Uterus (tissue), 4 donors: ENCODE data around the gene ERICH6. TPM values are rescaled to one million over a fixed set of nuclear protein-coding genes. Genes with fewer than 3 reads are reported as not detected.

ENCODE experiments used
- DNase-seq, 2 donors: peaks; one replicate each; pipeline ENCODE4 v3.0.0-alpha.2; 2019 to 2020
- H3K27ac ChIP-seq, 2 donors: fragments of 200-600 bp; sonication (generic); 1 replicate in 1 of 2; 2 replicates in 1 of 2; pipeline ENCODE4 v1.5.1; 2016 to 2018
- H3K27me3 ChIP-seq, 2 donors: fragments of 200-600 bp; sonication (generic); one replicate each; pipeline ENCODE4 v1.5.1; 2018 to 2019; ENCODE audit warnings: control low read depth in 1 of 2
- H3K36me3 ChIP-seq, 2 donors: fragments of 200-600 bp; sonication (generic); one replicate each; pipeline ENCODE4 v1.5.1; 2019; ENCODE audit warnings: control low read depth in 1 of 2
- H3K4me1 ChIP-seq, 2 donors: fragments of 200-600 bp; sonication (generic); one replicate each; pipeline ENCODE4 v1.5.1; 2018 to 2019; ENCODE audit warnings: control low read depth in 1 of 2
- H3K4me3 ChIP-seq, 2 donors: fragments of 200-600 bp; sonication (generic); 1 replicate in 1 of 2; 2 replicates in 1 of 2; pipeline ENCODE4 v1.5.1; 2018 to 2019; ENCODE audit warnings: mild to moderate bottlenecking in 1 of 2
- H3K9me3 ChIP-seq, 2 donors: fragments of 200-600 bp; sonication (generic); one replicate each; pipeline ENCODE4 v1.5.1; 2019; ENCODE audit warnings: control low read depth in 1 of 2
- CTCF ChIP-seq, 4 experiments: fragments of 200-600 bp in 2 of 4; fragments of 450-650 bp in 2 of 4; sonication (generic) in 2 of 4; IDR thresholded peaks; one replicate each; pipeline ENCODE4 v1.5.1; 2016 to 2019; ENCODE audit warnings: antibody characterized with exemption in 4 of 4, mild to moderate bottlenecking in 2 of 4, moderate library complexity in 1 of 4
- POLR2A ChIP-seq, 2 donors: fragments of 450-650 bp; IDR thresholded peaks; one replicate each; pipeline ENCODE4 v1.6.1; 2016; ENCODE audit warnings: antibody characterized with exemption in 2 of 2, mild to moderate bottlenecking in 1 of 2, moderate library complexity in 1 of 2
- intact Hi-C: fragments of 100-400 bp; cut with DNase I; formaldehyde crosslinking; loops from one replicate; pipeline ENCODE4 v1.15.1; 2023; ENCODE audit warnings: low total_unique reads
- total RNA-seq, 4 donors: library from RNA; depleted of rRNA in 3 of 4; stranded (reverse); fragments of >200 nt in 3 of 4; gene quantifications; one replicate each; pipeline versions ENCODE4 v1.1.0 to v1.2.4, GENCODE V29; 2014 to 2023
- donor health status: DM: yes; HTN: yes; CAD: no.

The ERICH6 gene
- total RNA-seq, 4 donors from 2014 or later: not detected

DNA sequence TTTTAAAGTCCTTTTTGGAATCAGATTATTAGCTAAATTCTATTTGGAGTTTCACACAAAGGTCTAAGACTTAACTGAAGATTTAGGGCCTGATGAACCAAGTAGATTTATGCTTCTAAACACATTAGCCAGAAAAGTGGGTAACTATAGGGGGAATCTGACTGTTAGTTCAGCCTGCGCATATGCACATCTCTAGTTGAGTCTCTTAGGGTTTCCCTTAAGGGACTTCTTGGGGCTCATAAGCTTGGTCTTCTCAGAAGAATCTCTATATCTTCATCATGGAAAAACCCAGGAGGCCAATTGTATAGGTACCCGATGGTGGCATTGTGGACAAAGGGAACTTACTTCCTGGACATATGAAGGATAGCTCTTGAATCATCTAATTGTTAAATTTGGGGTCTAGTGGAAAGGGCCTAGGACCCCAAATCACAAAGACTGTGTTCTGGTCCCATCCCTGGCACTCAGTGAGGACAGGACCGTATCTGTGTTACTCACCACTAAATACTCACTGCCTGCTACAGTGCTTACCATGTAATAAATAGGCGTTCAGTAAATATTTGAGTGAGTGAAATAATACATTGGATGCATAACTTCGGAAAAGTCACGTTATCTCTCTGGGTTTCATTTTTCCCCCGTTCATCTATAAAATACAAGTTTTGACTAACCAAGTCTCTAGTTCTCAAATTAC is 83.6 kb downstream of the ERICH6 start:
- no peak overlapping the region for H3K4me3 ChIP-seq
- no peaks in the 10 kb centered on the region for H3K9me3 ChIP-seq
- intact Hi-C loops: no loop called here
- TF ChIP-seq CTCF (IDR thresholded peaks at IDR 0.05): no peak
- no peak for TF ChIP-seq POLR2A (IDR thresholded peaks at IDR 0.05)
- H3K4me1 ChIP-seq: peaks cover 0 to 4% of the 10 kb centered on the region in 2 donors
- H3K36me3 ChIP-seq: no peaks in the 10 kb centered on the region
- no peaks in the 10 kb centered on the region for H3K27me3 ChIP-seq
- no peak for DNase-seq
- no peak overlapping the region for H3K27ac ChIP-seq

GRCh38 chr3:150613709-150614480 is 89.8 kb downstream of the ERICH6 start:
- Histone ChIP-seq H3K27ac (no peak overlapping the region), H3K9me3 (no peaks in the 10 kb centered on the region), H3K36me3 (no peaks in the 10 kb centered on the region), H3K4me1 (peaks cover 0 to 4% of the 10 kb centered on the region in 2 donors), H3K27me3 (no peaks in the 10 kb centered on the region), H3K4me3 (no peak overlapping the region)
- no peak for DNase-seq
- no peak for TF ChIP-seq CTCF (IDR thresholded peaks at IDR 0.05)
- no peak for TF ChIP-seq POLR2A (IDR thresholded peaks at IDR 0.05)
- intact Hi-C loops: no loop called here

DNA sequence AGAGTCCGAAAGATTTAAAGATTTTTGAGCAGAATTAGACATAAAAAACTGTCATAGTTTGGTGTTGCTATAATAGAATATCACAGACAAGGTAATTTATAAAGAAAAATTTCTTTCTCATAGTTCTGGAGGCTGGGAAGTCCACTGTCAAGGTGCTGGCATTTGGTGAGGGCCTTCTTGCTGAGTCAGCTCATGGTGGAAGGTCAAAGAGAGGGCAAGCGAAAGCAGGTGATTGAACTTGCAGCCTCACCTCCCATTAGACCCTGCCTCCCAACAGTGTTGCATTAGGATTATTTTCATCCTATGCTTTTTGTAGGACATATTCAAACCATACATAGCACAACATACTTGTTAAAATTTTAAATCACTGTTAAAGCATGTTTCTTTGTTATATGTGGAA is 90.7 kb downstream of the ERICH6 start:
- no peak overlapping the region for H3K4me3 ChIP-seq

DNA sequence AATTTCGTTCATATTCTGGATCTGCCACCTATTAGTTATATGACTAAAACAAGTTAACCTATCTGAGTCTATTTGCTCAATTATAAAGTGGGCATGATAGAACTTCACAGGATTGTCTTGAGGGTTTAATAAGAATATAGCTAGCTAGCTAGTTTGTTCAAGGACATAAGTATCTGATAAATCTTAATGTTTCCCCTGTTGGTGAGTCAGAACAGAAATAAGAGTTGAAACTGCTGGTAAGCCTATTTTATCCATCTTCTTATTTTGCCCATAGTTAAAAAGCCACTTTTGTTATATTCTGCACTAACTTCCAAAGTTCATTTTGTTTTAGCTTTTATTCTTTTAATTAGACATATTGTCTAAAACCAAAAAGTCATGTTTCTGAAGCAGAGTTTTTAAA is 91.2 kb downstream of the ERICH6 start:
- no peaks in the 10 kb centered on the region for H3K9me3 ChIP-seq
- H3K4me3 ChIP-seq: no peak overlapping the region
- DNase-seq: no peak
- H3K36me3 ChIP-seq: no peaks in the 10 kb centered on the region
- intact Hi-C loops: no loop called here
- no peak overlapping the region for H3K27ac ChIP-seq
- H3K4me1 ChIP-seq: no peaks in the 10 kb centered on the region
- no peak for TF ChIP-seq POLR2A (IDR thresholded peaks at IDR 0.05)
- no peak for TF ChIP-seq CTCF (IDR thresholded peaks at IDR 0.05)
- H3K27me3 ChIP-seq: no peaks in the 10 kb centered on the region

More for the DNA sequence above, 90.7 kb downstream of the ERICH6 start:
- no peak for DNase-seq
- H3K27ac ChIP-seq: no peak overlapping the region
- H3K4me1 ChIP-seq: no peaks in the 10 kb centered on the region
- no peaks in the 10 kb centered on the region for H3K27me3 ChIP-seq
- no peaks in the 10 kb centered on the region for H3K9me3 ChIP-seq
- intact Hi-C loops: no loop called here
- no peaks in the 10 kb centered on the region for H3K36me3 ChIP-seq
- no peak for TF ChIP-seq POLR2A (IDR thresholded peaks at IDR 0.05)
- TF ChIP-seq CTCF (IDR thresholded peaks at IDR 0.05): no peak

DNA sequence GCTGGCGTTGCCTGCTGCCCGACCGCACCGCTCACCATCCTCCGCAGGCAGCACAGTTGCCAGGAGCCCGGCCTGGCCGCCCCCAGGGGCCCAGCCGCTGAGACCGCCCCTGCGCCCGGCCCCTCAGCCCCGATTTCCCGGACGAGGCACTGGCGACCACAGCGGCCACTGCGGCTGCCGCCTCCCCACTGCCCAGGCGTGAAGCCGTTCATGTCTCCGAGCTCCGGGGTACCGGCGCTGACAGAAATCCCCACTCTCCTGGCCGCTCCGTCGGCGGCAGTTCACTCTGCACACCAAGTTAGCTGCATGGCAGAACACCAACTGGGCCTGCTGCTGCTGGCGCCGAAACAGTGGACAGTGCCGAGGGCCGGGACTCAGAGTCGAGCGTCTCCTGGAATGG is 92.1 kb downstream of the ERICH6 start:
- H3K4me1 ChIP-seq: no peaks in the 10 kb centered on the region
- intact Hi-C loops: no loop called here
- TF ChIP-seq POLR2A (IDR thresholded peaks at IDR 0.05): no peak
- TF ChIP-seq CTCF (IDR thresholded peaks at IDR 0.05): no peak

More for the DNA sequence above, 92.1 kb downstream of the ERICH6 start:
- Histone ChIP-seq H3K27me3 (no peaks in the 10 kb centered on the region), H3K4me3 (no peak overlapping the region), H3K36me3 (no peaks in the 10 kb centered on the region), H3K27ac (no peak overlapping the region), H3K9me3 (no peaks in the 10 kb centered on the region)
- DNase-seq: no peak
